Measurements from ENCODE around the gene ZNF575.
"Not testable (repeated sequence)": the region's sequence is repeated elsewhere in the genome, so short reads cannot be mapped to it uniquely, and the experiment has no call there.

Gene ZNF575

DNA sequence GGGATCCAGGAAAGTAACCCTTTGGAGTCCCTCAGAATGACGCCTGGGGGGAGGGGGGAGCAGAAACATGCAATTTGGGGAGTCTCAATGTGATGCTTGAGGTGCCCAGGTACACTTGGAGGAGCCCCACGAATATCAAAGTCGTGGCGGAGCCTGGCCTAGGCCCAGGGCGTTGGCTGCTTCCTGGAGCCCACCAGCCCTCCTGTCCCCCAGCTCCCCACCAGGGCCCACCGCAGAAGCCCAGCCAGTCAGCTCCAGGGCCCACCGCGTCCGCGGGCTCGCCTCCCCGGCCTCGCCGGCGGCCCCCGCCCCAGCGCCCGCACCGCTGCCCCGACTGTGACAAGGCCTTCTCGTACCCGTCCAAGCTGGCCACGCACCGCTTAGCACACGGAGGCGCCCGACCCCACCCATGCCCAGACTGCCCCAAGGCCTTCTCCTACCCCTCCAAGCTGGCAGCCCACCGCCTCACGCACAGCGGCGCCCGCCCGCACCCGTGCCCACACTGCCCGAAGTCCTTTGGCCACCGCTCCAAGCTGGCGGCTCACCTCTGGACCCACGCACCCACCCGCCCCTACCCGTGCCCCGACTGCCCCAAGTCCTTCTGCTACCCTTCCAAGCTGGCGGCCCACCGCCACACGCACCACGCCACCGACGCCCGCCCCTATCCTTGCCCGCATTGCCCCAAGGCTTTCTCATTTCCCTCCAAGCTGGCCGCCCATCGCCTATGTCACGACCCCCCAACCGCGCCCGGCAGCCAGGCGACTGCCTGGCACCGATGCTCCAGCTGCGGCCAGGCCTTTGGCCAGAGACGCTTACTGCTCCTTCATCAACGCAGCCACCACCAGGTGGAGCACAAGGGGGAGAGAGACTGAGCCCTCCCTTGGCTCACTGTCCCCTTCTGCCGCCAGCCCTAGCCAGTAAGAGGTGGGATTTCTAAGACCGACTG is 2.1 kb downstream of the ZNF575 start:
- intact Hi-C loops (cut with DNase I): loop anchor here (10.0 kb wide), 1 partner anchor 60 kb away; the partner anchor contains the start of genes IRGQ and ZNF576
- peak; percentile 36 to 85 (median 68) for DNase-seq

DNA sequence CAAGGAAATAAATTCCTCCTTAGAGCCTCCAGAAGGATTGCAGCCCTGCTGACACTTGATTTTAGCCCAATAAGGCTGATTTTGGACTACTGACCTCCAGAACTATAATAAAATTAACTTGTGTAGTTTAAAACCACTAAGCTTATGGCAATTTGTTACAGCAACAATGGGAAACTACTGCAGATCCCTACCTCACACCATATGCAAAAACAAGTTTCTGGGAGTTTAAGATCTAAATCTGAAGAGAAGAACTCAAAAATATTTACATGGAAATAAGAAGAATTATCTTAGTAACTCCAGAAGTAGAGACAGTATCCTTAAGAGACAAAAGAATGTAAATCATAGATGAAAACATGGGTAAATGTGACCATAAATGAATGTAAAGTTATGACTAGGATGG is 5.9 kb downstream of the ZNF575 start:
- no peak for DNase-seq
- intact Hi-C loops (cut with DNase I): loop anchor here (10.0 kb wide), 1 partner anchor 56 kb away; the partner anchor contains the start of genes IRGQ and ZNF576

DNA sequence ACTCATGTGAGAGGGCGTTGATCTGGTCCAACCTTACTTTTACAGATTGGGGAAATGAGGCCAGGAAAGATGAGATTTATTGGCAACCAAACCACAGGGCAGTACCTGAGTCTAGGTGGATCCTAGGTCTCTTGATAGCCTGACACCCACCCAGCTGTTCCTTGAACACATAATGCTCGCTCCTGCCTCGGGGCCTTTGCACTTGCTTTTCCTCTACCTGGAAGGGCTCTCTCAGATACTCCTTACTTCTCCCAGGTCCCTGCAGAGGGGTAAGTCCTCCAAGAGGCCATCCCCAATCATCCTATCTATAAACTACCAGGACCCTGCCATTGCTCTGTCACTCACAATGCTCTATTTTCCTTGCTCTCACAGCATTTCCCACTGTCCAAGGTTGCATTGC is 7.4 kb downstream of the ZNF575 start:
- no peak for DNase-seq
- intact Hi-C loops (cut with DNase I): no loop called here

DNA sequence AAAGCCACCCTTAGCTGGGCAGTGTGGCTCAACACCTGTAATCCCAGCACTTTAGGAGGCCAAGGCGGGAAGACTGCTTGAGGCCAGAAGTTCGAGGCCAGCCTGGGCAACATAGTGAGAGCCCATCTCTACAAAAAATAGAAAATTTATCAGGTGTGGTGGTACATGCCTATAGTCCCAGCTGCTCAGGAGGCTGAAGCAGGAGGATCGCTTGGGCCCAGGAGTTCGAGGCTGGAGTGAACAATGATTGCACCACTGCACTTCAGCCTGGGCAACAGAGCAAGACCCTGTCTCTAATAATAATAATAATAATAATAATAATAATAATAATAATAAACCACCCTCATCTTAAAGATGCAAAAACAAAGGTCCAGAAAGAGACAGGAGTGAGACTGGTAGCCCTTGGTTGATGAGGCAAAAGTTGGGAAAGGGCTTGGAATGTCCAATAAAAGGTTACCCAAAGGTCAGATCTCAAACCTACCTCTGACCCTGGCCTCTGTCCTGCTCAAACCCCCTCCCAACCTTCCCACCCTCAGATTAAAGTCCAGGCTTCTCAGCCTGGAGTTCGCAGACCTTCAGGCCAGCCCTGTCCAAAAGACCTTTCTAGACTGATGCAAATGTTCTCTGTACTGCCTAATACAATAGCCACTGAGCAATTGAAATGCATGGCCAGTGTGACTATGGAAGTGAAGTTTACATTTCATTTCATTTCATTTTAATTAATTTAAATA is 9.1 kb downstream of the ZNF575 start:
- DNase-seq: no peak
- intact Hi-C loops (cut with DNase I): no loop called here

DNA sequence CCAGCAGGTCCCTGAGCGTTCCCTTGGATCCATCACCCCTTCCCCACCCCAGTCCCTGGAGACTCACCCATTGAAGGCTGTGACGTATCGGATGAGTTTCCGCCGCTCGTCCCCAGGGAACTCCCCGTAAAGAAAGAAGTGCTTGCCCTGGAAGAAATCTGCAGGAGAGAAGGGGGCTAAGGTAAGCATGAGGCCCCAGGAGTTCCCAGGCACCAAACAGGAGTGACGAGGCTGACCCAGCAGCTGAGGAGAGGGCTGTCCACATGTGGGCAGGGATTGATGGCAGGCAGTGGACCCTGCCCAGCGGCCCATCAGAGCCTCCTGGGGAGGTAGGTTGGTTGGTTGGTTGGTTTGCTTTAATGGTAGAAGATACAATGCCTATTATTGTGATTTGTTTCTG is 11.1 kb downstream of the ZNF575 start:
- no peak for DNase-seq
- intact Hi-C loops (cut with DNase I): no loop called here

DNA sequence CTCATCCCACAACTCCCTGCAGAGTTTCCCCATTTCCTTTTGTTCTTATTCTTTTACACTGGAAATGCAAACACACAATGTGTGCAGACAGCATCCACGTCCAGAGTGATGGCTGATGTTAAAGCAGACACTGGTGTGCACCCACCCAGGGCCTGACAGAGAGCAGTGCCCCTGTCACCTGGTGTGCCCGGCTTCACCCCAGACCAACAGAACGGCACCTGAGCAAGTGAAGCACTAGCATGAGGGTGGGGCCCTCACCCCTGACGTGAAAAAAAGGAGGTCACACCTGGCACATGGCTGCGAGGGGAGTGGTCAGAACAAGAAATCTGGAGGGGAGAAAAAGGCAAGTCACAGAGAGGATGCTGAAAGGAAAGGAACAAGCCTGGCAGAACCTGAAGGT is 12.3 kb downstream of the ZNF575 start:
- DNase-seq: no peak
- intact Hi-C loops (cut with DNase I): no loop called here

DNA sequence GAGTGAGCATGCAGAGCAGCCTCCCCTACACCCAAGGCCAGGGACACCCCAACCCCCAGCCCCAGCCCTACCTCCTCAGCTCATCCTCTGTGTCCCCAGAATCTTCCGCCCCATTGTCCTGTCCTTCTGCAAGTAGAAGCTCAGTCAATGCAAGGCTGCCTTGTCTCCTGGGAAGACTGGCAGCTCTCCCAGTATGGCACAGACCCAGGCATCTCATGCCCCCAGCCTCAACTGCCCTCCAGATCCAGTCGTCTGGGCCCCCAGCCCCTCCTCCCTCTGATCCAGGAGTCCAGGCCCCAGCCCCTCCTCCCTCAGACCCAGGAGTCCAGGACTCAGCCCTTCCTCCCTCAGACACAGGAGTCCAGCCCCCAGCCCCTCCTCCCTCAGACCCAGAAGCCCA is 13.0 kb downstream of the ZNF575 start:
- intact Hi-C loops (cut with DNase I): no loop called here
- DNase-seq: peak in 4 of 42 donors; percentile 7 to 31 (median 21)

DNA sequence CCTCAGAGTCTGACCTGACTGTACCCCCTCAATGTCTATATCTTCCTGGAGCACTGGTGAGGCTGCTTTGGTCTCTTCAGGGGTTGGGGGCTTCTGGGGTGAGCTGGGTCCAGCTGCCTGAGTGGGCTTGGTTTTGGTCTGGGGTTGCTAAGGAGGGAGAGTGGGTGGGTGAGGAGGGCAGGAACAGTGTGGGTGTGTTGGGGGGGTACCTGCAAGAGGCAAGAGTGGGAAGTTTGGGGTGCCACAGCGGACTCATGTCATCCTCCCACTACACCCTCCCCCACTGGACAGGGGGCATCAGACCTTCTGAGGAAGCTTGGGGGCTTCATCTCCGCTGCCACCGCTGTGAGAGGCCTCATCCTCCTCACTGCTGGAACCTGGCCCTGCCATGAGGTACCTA is 13.6 kb downstream of the ZNF575 start:
- intact Hi-C loops (cut with DNase I): no loop called here

DNA sequence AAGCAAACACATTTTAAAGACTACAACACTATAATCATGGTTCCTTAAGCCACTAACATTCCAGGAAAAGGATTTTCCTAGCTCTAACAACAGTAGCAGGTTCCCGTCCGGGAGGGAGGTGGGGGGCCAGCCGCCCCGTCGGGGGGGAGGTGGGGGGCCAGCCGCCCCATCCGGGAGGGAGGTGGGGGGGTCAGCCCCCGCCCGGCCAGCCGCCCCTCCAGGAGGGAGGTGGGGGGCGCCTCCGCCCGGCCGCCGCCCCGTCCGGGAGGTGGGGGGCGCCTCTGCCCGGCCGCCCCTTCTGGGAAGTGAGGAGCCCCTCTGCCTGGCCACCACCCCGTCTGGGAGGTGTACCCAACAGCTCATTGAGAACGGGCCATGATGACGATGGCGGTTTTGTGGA is 14.9 kb downstream of the ZNF575 start:
- DNase-seq; intact Hi-C loops (cut with DNase I): not testable (repeated sequence)

More for the DNA sequence above, 13.6 kb downstream of the ZNF575 start:
- DNase-seq: no peak

DNA sequence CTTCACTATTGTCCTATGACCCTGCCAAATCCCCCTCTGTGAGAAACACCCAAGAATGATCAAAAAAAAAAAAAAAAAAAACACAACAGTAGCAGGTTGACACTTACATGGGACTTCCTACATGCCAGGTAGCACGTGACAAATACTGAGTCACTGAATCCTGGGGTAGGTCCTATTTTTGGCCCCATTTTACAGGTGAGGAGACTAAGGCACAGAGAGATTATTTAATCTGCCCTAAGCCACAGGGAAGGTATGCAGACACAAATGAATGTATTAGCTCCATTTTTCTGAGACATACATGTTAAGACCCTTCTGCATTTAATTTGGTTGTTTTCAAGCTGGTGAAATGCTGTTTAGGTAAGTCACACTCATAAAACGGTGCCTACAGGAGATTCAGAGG is 15.7 kb downstream of the ZNF575 start:
- intact Hi-C loops (cut with DNase I): no loop called here
- no peak for DNase-seq

DNA sequence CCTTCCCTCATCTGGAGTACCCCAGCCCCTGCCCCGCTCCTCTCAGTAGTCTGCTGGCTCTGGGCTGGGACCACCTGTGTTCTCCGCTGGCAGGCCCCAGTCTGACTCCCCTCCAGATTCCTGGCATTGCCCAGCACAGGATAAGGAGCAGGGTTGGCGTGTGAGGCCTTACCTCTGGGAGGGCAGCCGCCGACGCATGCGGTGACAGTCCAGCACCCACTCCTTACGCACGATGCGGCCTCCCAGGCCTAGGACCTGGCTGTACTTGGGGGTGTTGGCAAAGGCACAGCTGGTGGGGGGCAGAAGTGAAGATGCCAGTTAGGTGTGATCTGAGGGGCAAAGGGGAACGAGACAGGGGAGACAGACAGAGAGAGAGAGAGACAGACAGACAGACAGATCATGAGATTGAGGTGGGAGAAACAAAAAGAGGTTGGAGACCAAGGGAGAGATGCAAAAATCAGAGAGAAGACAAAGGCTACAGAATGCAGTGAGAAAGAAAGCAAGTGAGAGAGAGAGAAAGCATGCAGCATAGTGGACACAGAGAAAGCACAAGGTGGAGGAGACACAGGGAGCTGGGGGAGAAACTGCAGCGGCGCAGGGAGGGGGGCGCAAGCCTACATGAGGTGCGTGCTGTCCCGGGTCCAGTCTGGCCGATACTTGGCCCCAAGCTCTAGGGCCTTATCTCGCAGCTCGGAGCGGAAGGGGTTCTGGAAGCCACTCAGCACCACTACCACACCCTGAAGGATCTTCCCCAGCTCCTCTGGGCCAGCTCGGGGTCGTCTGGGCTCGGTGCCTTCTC is 18.6 kb downstream of the ZNF575 start:
- no peak for DNase-seq
- intact Hi-C loops (cut with DNase I): no loop called here

DNA sequence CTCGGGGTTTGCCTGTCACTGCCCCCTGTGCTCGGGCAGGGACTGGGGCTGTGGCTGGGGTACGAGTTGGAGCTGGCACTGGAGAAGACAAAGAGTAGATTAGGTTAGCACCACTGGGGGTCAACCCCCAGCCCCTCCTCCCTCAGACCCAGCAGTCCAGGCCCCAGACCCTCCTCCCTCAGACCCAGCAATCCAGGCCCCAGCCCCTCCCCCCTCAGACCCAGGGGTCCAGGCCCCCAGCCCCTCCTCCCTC is 19.1 kb downstream of the ZNF575 start:
- intact Hi-C loops (cut with DNase I): no loop called here
- no peak for DNase-seq

DNA sequence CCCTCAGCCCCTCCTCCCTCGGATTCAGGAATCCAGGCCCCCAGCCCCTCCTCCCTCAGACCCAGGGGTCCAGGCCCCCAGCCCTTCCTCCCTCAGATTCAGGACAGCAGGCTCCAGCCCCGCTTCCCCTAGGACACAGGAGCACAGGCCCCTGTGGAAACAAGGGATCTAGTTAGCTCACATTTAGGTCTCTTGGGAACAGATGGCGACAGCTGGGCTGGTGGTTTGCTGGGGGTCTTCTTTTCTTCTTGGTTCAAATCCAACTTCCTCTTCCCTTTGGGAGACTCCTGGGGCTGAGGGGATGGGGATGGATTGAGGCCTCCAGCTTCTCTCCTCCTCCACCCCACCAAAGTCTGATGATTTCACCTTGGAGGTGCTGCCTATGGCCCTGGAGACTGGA is 19.6 kb downstream of the ZNF575 start:
- no peak for DNase-seq

DNA sequence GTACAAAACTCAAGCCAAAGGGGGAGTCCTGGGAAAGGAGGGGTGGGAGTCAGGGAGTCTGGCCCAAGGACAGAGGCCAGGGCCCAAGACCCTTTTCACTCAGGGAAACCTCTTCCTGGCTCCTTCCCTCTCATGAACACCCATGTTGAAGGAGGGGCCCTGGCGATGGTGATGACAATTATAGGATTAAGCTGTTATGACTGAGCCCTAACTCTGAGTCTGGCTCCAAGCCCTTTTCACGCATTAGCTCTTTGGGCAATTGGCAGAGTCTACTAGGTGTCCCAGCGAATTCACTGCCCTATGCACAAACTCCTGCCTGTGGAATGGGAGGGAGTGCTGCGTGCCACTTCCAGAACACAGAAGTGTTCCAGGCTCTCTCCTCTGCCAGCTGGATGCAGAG is 20.7 kb downstream of the ZNF575 start:
- intact Hi-C loops (cut with DNase I): no loop called here
- DNase-seq: no peak

More for the DNA sequence above, 19.6 kb downstream of the ZNF575 start:
- intact Hi-C loops (cut with DNase I): no loop called here

DNA sequence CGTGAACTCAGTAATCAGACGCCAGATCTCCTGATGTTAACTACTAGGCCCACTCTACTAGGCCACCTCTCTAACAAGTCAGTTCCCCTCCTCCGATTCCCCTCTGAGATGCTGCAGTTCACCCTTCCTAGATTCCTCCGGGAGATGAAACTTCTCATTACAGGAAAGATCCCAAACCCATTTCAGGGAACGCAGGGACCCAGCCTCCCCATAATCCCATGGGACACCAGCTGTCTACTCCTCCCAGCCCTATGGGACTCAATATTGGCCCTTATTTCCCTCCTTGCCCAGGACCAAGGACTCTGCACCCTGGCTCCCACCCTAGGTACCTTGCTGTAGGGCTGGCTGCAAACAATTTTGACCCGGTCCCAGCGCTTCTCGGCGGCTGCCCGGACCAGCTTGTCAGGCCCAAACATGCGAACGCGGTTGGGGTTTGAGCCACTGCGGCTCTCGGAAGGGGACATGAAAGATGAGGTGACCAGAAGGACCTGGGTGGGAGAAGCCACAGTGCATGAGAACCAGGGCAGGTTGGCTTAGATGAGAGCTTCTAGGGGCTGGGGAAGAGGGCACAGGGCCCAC is 21.4 kb downstream of the ZNF575 start:
- DNase-seq: no peak
- intact Hi-C loops (cut with DNase I): no loop called here

DNA sequence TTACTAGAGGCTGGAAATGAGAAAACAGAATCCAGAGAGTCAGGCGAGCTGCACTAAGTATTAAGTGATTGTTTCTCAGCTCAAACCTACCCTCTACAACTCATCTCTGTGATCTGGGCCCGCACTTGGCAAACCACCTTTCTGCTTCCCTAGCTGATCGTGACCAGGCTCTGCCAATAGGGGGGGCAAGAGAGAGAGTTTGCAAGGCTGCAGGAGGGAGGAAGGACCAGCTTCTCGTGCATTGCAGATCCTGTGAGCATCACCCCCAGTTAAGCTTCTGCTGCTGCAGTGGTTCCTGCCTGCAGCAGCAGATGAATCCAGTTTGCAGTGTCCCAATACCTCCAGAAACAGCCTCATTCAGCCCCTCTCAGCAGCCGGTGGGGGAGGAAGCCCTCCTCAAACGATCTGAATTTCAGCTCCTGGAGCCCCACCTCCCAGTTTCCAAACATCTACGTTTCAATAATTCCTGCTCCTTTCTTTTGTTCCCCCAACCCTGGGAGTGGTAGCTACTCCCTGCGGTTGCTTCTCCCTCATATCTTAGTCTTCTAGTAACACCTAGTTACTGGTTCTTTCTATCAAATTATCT is 22.3 kb downstream of the ZNF575 start:
- intact Hi-C loops (cut with DNase I): no loop called here
- peak; percentile 71 to 94 (median 85) for DNase-seq

DNA sequence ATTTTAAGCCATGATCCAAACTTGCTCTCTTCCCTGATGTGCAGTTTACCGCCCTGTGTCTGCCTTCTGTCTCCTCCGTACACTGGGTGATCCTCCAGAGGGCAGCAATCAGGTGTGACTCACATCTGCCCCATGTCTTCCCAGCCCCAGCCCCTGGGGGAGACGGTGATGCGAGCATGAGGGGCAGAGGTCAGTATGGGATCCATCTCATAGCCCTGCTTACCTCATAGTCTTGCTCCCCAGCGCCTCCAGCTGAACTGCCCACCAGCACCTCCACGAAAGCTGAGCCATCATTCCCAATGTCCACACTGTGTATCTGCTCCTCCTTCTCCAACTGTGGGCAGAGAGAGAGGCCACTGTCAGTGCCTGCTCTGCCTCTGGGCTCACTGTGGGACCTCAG is 27.7 kb downstream of the ZNF575 start:
- intact Hi-C loops (cut with DNase I): no loop called here
- peak in 2 of 42 donors; percentile 14 to 51 for DNase-seq

DNA sequence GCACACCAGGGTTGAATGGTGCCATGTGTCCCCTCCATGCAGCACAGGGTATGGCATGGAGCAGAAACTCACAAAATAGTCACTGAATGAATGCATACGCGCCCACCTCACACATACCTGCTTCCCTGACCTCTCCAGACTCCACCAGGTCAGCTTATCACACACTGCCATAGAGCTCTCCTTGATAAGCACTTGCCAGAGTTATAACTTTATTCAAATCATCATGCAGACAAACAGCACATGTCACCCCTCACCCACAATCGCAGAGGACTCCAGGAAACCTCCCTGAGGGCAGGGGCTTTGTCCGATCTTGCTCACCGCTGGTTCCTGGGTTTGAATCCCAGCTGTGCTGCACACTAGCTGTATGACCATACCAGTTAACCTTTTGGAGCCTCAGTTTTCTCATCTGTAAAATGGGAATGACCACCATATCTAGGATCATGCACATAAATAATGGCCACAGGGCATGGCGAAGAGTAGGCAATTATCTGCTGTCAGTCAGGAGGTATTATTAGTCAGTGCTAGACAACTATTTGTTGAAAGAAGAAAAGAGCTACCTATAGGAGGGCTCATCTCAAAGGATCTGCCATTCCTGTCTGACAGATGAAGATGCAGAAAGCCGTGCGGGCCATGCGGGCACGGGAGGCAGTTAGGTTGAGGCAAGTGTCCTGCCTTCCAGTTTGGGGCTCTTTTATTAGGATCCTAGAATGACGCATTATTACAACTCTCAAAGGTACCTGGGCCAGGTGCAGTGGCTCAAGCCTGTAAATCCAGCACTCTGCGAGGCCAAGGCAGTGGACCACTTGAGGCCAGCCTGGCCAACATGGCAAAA is 28.4 kb downstream of the ZNF575 start:
- no peak for DNase-seq
- intact Hi-C loops (cut with DNase I): no loop called here
